Retinal pigment epithelial cell (primary cell): ENCODE results near the gene TRIOBP.

Source experiments
- DNase-seq: peaks from one replicate; pipeline ENCODE4 v3.0.0-alpha.2; 2010; ENCODE audit warnings: low read depth
- H3K4me3 ChIP-seq: 2 replicates; pipeline ENCODE4 v1.5.1; 2011; ENCODE audit warnings: mild to moderate bottlenecking, low read length, control low read depth, moderate library complexity
- CTCF ChIP-seq: conservative IDR thresholded peaks from 2 replicates; pipeline ENCODE4 v1.5.1; 2011; ENCODE audit warnings: low read depth, low read length, control low read depth, inconsistent platforms

TRIOBP gene

GRCh38 chr22:37811867-37812266, 115.0 kb downstream of the TRIOBP start:
- no peak for DNase-seq
- no peak overlapping the region for H3K4me3 ChIP-seq
- TF ChIP-seq CTCF: no peak

- DNase-seq: no peak
- TF ChIP-seq CTCF: no peak
- H3K4me3 ChIP-seq: no peak overlapping the region
Measured at GRCh38 chr22:37812869-37813678, 116.2 kb downstream of the TRIOBP start.

GRCh38 chr22:37815593-37815992, 118.7 kb downstream of the TRIOBP start:
- no peak for TF ChIP-seq CTCF
- DNase-seq: no peak
- H3K4me3 ChIP-seq: no peak overlapping the region

- no peak overlapping the region for H3K4me3 ChIP-seq
- no peak for TF ChIP-seq CTCF
- no peak for DNase-seq
Measured at GRCh38 chr22:37816543-37817180, 119.8 kb downstream of the TRIOBP start.

- no peak for DNase-seq
- TF ChIP-seq CTCF: peak; percentile 79
- H3K4me3 ChIP-seq: peak overlapping the region; percentile 29
Measured at GRCh38 chr22:37817705-37818408, 121.0 kb downstream of the TRIOBP start.

- DNase-seq: no peak
- peak; percentile 42 for TF ChIP-seq CTCF
- peak overlapping the region; percentile 26 for H3K4me3 ChIP-seq
Measured at GRCh38 chr22:37818409-37819104, 121.7 kb downstream of the TRIOBP start.
